OCI-LY1 (cell line): ENCODE data around the gene USP36.

Experiments
- H2AFZ ChIP-seq: fragments of 200-600 bp; sonication (generic), shearing (Covaris generic); 2 replicates; pipeline ENCODE4 v1.6.0; 2014; ENCODE audit warnings: antibody characterized with exemption, mild to moderate bottlenecking, low read length
- H3F3A ChIP-seq: fragments of 200-600 bp; sonication (generic), shearing (Covaris generic); 2 replicates; pipeline ENCODE4 v1.6.0; 2014; ENCODE audit warnings: mild to moderate bottlenecking, antibody characterized with exemption, low read length, moderate library complexity; ENCODE audit not compliant: insufficient read depth
- H3K27ac ChIP-seq: fragments of 200-600 bp; sonication (generic); 2 replicates; pipeline ENCODE4 v1.5.1; 2014; ENCODE audit warnings: low read length, mixed run types, mild to moderate bottlenecking, low read depth; ENCODE audit not compliant: poor library complexity, severe bottlenecking
- H3K27me3 ChIP-seq: fragments of 200-600 bp; sonication (generic); 2 replicates; pipeline ENCODE4 v1.6.0; 2014; ENCODE audit warnings: antibody characterized with exemption, mild to moderate bottlenecking, low read length, moderate library complexity; ENCODE audit not compliant: insufficient read depth
- H3K36me3 ChIP-seq: fragments of 200-600 bp; sonication (generic); 2 replicates; pipeline ENCODE4 v1.6.1; 2014; ENCODE audit warnings: mild to moderate bottlenecking, antibody characterized with exemption, low read length, moderate library complexity, mixed read lengths; ENCODE audit not compliant: insufficient read depth
- H3K4me1 ChIP-seq: fragments of 200-600 bp; sonication (generic); 2 replicates; pipeline ENCODE4 v1.5.1; 2014; ENCODE audit warnings: mild to moderate bottlenecking, low read length, moderate library complexity; ENCODE audit not compliant: insufficient read depth, severe bottlenecking
- H3K4me2 ChIP-seq: fragments of 200-600 bp; sonication (generic), shearing (Covaris generic); 2 replicates; pipeline ENCODE4 v1.6.1; 2014; ENCODE audit warnings: low read length
- H3K4me3 ChIP-seq: fragments of 200-600 bp; sonication (generic); 2 replicates; pipeline ENCODE4 v1.5.1; 2014; ENCODE audit warnings: low read length, low read depth, mild to moderate bottlenecking, mixed read lengths; ENCODE audit not compliant: poor library complexity, severe bottlenecking
- H3K79me2 ChIP-seq: fragments of 200-600 bp; shearing (Covaris generic); 2 replicates; pipeline ENCODE4 v1.6.1; 2016; ENCODE audit warnings: mixed run types, low read length, mixed read lengths; ENCODE audit not compliant: insufficient read depth
- H3K9ac ChIP-seq: fragments of 200-600 bp; sonication (generic), shearing (Covaris generic); 2 replicates; pipeline ENCODE4 v1.6.1; 2014; ENCODE audit warnings: mild to moderate bottlenecking, low read length, mixed read lengths
- H3K9me2 ChIP-seq: fragments of 200-600 bp; sonication (generic), shearing (Covaris generic); 2 replicates; pipeline ENCODE4 v1.6.1; 2014; ENCODE audit warnings: low read depth, mild to moderate bottlenecking, low read length, mixed read lengths
- H3K9me3 ChIP-seq: fragments of 200-600 bp; shearing (Covaris generic); 2 replicates; pipeline ENCODE4 v1.6.1; 2014; ENCODE audit warnings: low read length, mixed read lengths
- H4K20me1 ChIP-seq: fragments of 200-600 bp; sonication (generic), shearing (Covaris generic); 2 replicates; pipeline ENCODE4 v1.6.0; 2016; ENCODE audit warnings: mild to moderate bottlenecking, low read length; ENCODE audit not compliant: insufficient read depth
- CTCF ChIP-seq: fragments of 200-600 bp; sonication (generic), shearing (Covaris generic); IDR thresholded peaks from 2 replicates; pipeline ENCODE4 v1.5.1; 2017; ENCODE audit warnings: mild to moderate bottlenecking, antibody characterized with exemption, low read length, moderate library complexity, mixed read lengths
- EZH2 ChIP-seq: fragments of 200-600 bp; sonication (generic), shearing (Covaris generic); IDR thresholded peaks from 2 replicates; pipeline ENCODE4 v1.8.0; 2017; ENCODE audit warnings: borderline replicate concordance, mixed run types, mild to moderate bottlenecking, antibody characterized with exemption, low read length, moderate library complexity, mixed read lengths

The USP36 gene

GRCh38 chr17:78746263-78746948, 94.2 kb downstream of the USP36 start:
- H3K9me2 ChIP-seq: no peaks in the 10 kb centered on the region
- H3K4me3 ChIP-seq: no peak overlapping the region
- H3K27ac ChIP-seq: no peak overlapping the region
- no peaks in the 10 kb centered on the region for H4K20me1 ChIP-seq
- H3K4me2 ChIP-seq: no peak overlapping the region
- H2AFZ ChIP-seq: no peak overlapping the region
- no peaks in the 10 kb centered on the region for H3K9me3 ChIP-seq
- peaks cover 3% of the 10 kb centered on the region for H3K4me1 ChIP-seq
- no peaks in the 10 kb centered on the region for H3K27me3 ChIP-seq
- H3K36me3 ChIP-seq: no peaks in the 10 kb centered on the region
- TF ChIP-seq CTCF (no peak), EZH2 (no peak)
- no peaks in the 10 kb centered on the region for H3F3A ChIP-seq
- no peak overlapping the region for H3K9ac ChIP-seq
- H3K79me2 ChIP-seq: no peaks in the 10 kb centered on the region
